HCT116 (cell line): ENCODE results near the gene TMEM169. TPM values are rescaled to one million over a fixed set of nuclear protein-coding genes. Genes with fewer than 3 reads are reported as not detected.

Experiments used
- ATAC-seq: fragments of 200-7000 bp; cut with Tn5 transposase; 2 replicates; pipeline ENCODE4 v1.9.1; 2020; ENCODE audit warnings: mild to moderate bottlenecking, moderate library complexity
- BruUV-seq: library from RNA; stranded (reverse); fragments of 400-500 nt; replicated peaks from 2 replicates; lab custom pipeline; 2021; lab: Mats Ljungman, UMichigan
- CTCF ChIA-PET: fragments of 300-600 bp; sonication (Branson Sonifier 250); formaldehyde crosslinking; loops from one replicate; lab custom pipeline; 2021; ENCODE audit warnings: antibody characterized with exemption; lab: Charles Lee
- POLR2A ChIA-PET: fragments of 300-600, 350-600 bp; sonication (Branson Sonifier 250); formaldehyde crosslinking; loops from one replicate; lab custom pipeline; 2021; ENCODE audit warnings: antibody characterized with exemption; lab: Charles Lee
- RAD21 ChIA-PET, 2 experiments: fragments of 300-600 bp; sonication (Branson Sonifier 250); formaldehyde crosslinking; loops; one replicate each; lab custom pipeline; 2023; ENCODE audit warnings: low total read pairs in 2 of 2; ENCODE audit not compliant: uncharacterized antibody in 2 of 2, unreplicated experiment in 2 of 2, low non-redundant PET in 1 of 2; lab: Charles Lee
- DNase-seq: peaks from one replicate; pipeline ENCODE4 v3.0.0-alpha.2; 2010; ENCODE audit warnings: low read depth, low spot score
- H2AFZ ChIP-seq: fragments of 200-600 bp; shearing (Covaris generic), sonication (generic); 2 replicates; pipeline ENCODE4 v1.6.1; 2017; ENCODE audit warnings: low read depth, mixed run types, mixed read lengths, antibody characterized with exemption, low read length; ENCODE audit not compliant: poor library complexity, severe bottlenecking
- H3K27ac ChIP-seq: 2 replicates; pipeline ENCODE4 v1.5.1; 2012; ENCODE audit warnings: low read depth, low read length
- H3K27me3 ChIP-seq: fragments of 200-600 bp; sonication (generic); 2 replicates; pipeline ENCODE4 v1.6.1; 2016; ENCODE audit warnings: mixed run types, low read length, mixed read lengths; ENCODE audit not compliant: insufficient read depth
- H3K36me3 ChIP-seq, 2 experiments: fragments of 200-500 bp in 1 of 2; fragments of 200-600 bp in 1 of 2; sonication (Bioruptor generic) in 1 of 2; sonication (generic) in 1 of 2; 2 replicates each; pipeline versions ENCODE4 v1.5.1 to v1.6.1; 2014 to 2016; ENCODE audit warnings: low read length in 2 of 2, inconsistent platforms in 1 of 2, mixed read lengths in 1 of 2, mixed run types in 1 of 2; ENCODE audit not compliant: insufficient read depth in 2 of 2, control insufficient read depth in 1 of 2
- H3K4me1 ChIP-seq, 2 experiments: fragments of 200-600 bp in 1 of 2; sonication (generic) in 1 of 2; 2 replicates each; pipeline versions ENCODE4 v1.5.1 to v1.6.1; 2012 to 2017; ENCODE audit warnings: low read length in 2 of 2, inconsistent platforms in 1 of 2, mild to moderate bottlenecking in 1 of 2, mixed read lengths in 1 of 2, mixed run types in 1 of 2, moderate library complexity in 1 of 2; ENCODE audit not compliant: insufficient read depth in 2 of 2, control insufficient read depth in 1 of 2
- H3K4me2 ChIP-seq: fragments of 200-600 bp; sonication (generic); 2 replicates; pipeline ENCODE4 v1.6.1; 2017; ENCODE audit warnings: mixed run types, low read length, mixed read lengths
- H3K4me3 ChIP-seq, 2 experiments: fragments of 200-600 bp in 1 of 2; sonication (generic) in 1 of 2; replicated peaks in 1 of 2; 2 replicates each; pipeline ENCODE4 v1.5.1; 2011 to 2016; ENCODE audit warnings: low read length in 2 of 2, control low read depth in 1 of 2, low read depth in 1 of 2, mild to moderate bottlenecking in 1 of 2, mixed read lengths in 1 of 2, mixed run types in 1 of 2
- H3K79me2 ChIP-seq: fragments of 200-600 bp; sonication (generic); 2 replicates; pipeline ENCODE4 v1.6.1; 2017; ENCODE audit warnings: mild to moderate bottlenecking, mixed run types, low read length, moderate library complexity, mixed read lengths; ENCODE audit not compliant: insufficient read depth
- H3K9ac ChIP-seq: fragments of 200-600 bp; sonication (generic); 2 replicates; pipeline ENCODE4 v1.6.1; 2016; ENCODE audit warnings: low read length, mixed read lengths
- H3K9me2 ChIP-seq: fragments of 200-600 bp; sonication (generic), shearing (Covaris generic); 2 replicates; pipeline ENCODE4 v1.6.1; 2017; ENCODE audit warnings: mixed run types, mild to moderate bottlenecking, moderate library complexity; ENCODE audit not compliant: insufficient read depth
- H3K9me3 ChIP-seq, 2 experiments: fragments of 200-500 bp in 1 of 2; fragments of 200-600 bp in 1 of 2; sonication (Bioruptor generic) in 1 of 2; sonication (generic) in 1 of 2; 2 replicates each; pipeline ENCODE4 v1.6.1; 2014 to 2017; ENCODE audit warnings: low read length in 2 of 2, mixed read lengths in 2 of 2, inconsistent platforms in 1 of 2, low read depth in 1 of 2, mild to moderate bottlenecking in 1 of 2, mixed run types in 1 of 2, moderate library complexity in 1 of 2; ENCODE audit not compliant: control insufficient read depth in 1 of 2, insufficient read depth in 1 of 2
- H4K20me1 ChIP-seq: fragments of 200-600 bp; sonication (generic), shearing (Covaris generic); 2 replicates; pipeline ENCODE4 v1.6.1; 2017; ENCODE audit warnings: mixed run types, mild to moderate bottlenecking, moderate library complexity; ENCODE audit not compliant: insufficient read depth
- ATF3 ChIP-seq: IDR thresholded peaks from 2 replicates; pipeline ENCODE4 v1.6.1; 2012
- CBX3 ChIP-seq: IDR thresholded peaks from 2 replicates; pipeline ENCODE4 v1.6.1; 2012; ENCODE audit warnings: low read depth
- CEBPB ChIP-seq: IDR thresholded peaks from 2 replicates; pipeline ENCODE4 v1.6.1; 2012; ENCODE audit warnings: low read depth
- EGR1 ChIP-seq: IDR thresholded peaks from 2 replicates; pipeline ENCODE4 v1.6.1; 2012; ENCODE audit warnings: low read depth
- ELF1 ChIP-seq: IDR thresholded peaks from 2 replicates; pipeline ENCODE4 v1.6.1; 2012; ENCODE audit warnings: low read depth, borderline replicate concordance
- EZH2 ChIP-seq: fragments of 200-600 bp; sonication (generic); IDR thresholded peaks from 2 replicates; pipeline ENCODE4 v1.6.1; 2017; ENCODE audit warnings: antibody characterized with exemption, mixed run types
- EZH2phosphoT487 ChIP-seq: fragments of 200-600 bp; IDR thresholded peaks from 2 replicates; pipeline ENCODE4 v1.6.1; 2018; ENCODE audit warnings: antibody characterized with exemption, borderline replicate concordance
- MAX ChIP-seq: IDR thresholded peaks from 2 replicates; pipeline ENCODE4 v1.6.1; 2012
- RAD21 ChIP-seq: IDR thresholded peaks from 2 replicates; pipeline ENCODE4 v1.6.1; 2012; ENCODE audit warnings: low read depth, mild to moderate bottlenecking
- REST ChIP-seq: IDR thresholded peaks from 2 replicates; pipeline ENCODE4 v1.6.1; 2012; ENCODE audit warnings: low read depth
- SIN3A ChIP-seq: IDR thresholded peaks from 2 replicates; pipeline ENCODE4 v1.6.1; 2012; ENCODE audit warnings: low read depth
- SP1 ChIP-seq: IDR thresholded peaks from 2 replicates; pipeline ENCODE4 v1.6.1; 2012; ENCODE audit warnings: low read depth
- SRF ChIP-seq: IDR thresholded peaks from 2 replicates; pipeline ENCODE4 v1.6.1; 2012; ENCODE audit warnings: low read depth
- TCF7L2 ChIP-seq: IDR thresholded peaks from 2 replicates; pipeline ENCODE4 v1.7.0; 2011; ENCODE audit warnings: borderline replicate concordance, inconsistent platforms; ENCODE audit not compliant: insufficient read depth, insufficient read length; ENCODE audit errors: extremely low read depth
- YY1 ChIP-seq: IDR thresholded peaks from 2 replicates; pipeline ENCODE4 v1.6.1; 2011; ENCODE audit warnings: low read length, low read depth, moderate library complexity, mild to moderate bottlenecking; ENCODE audit not compliant: insufficient replicate concordance; ENCODE audit errors: extremely low read depth
- ZFX ChIP-seq: fragments of 450-650 bp; IDR thresholded peaks from 2 replicates; pipeline ENCODE4 v1.6.1; 2017
- ZNF274 ChIP-seq: fragments of 200-500 bp; sonication (Bioruptor generic); IDR thresholded peaks from 2 replicates; pipeline ENCODE4 v1.6.1; 2014; ENCODE audit warnings: mild to moderate bottlenecking, low read depth, low read length, inconsistent platforms
- intact Hi-C: fragments of 100-400 bp; cut with micrococcal nuclease; formaldehyde crosslinking; loops from 2 replicates; pipeline ENCODE4 v1.10.0; 2022
- total RNA-seq: library from RNA; stranded (reverse); gene quantifications from one replicate; pipeline ENCODE4 v1.2.1, GENCODE V29; 2021; ENCODE audit not compliant: unreplicated experiment

The TMEM169 gene
- total RNA-seq, 1 experiment from 2014 or later, result 0.42 TPM

GRCh38 chr2:216083464-216084281 lies 2.0 kb downstream of the TMEM169 start:
- CTCF ChIA-PET, result interaction anchor here (1.6 kb wide), 1 partner anchor 25 kb away, joined by 4 read pairs; the partner anchor contains the start of gene XRCC5
- Histone ChIP-seq H3K27ac (no peak overlapping the region), H3K4me1 (peaks cover 4 to 13% of the 10 kb centered on the region in 2 experiments; a peak in 3 of 4 replicates), H3K4me2 (no peak overlapping the region), H3K27me3 (no peaks in the 10 kb centered on the region), H3K9ac (no peak overlapping the region), H3K79me2 (no peaks in the 10 kb centered on the region; the same call in 1 of the 2 replicates), H2AFZ (no peak overlapping the region), H3K4me3 (no peak overlapping the region), H3K9me2 (no peaks in the 10 kb centered on the region), H3K9me3 (no peaks in the 10 kb centered on the region), H3K36me3 (no peaks in the 10 kb centered on the region), H4K20me1 (no peaks in the 10 kb centered on the region)
- intact Hi-C loops, result no loop called here
- RAD21 ChIA-PET, result no interaction called here
- POLR2A ChIA-PET, result no interaction called here
- no TSS peak for BruUV-seq
- no peak for ATAC-seq
- no peak for TF ChIP-seq EGR1
- no peak for DNase-seq

- no peak overlapping the region for H3K4me2 ChIP-seq
- no peaks in the 10 kb centered on the region for H3K9me2 ChIP-seq
- no peaks in the 10 kb centered on the region; the same call in 1 of the 2 replicates for H3K79me2 ChIP-seq
- POLR2A ChIA-PET, result no interaction called here
- intact Hi-C loops, result no loop called here
- no peaks in the 10 kb centered on the region for H3K27me3 ChIP-seq
- H3K27ac ChIP-seq, result no peak overlapping the region
- TF ChIP-seq ZNF274 (no peak), REST (no peak), CEBPB (no peak), YY1 (no peak), MAX (no peak), ATF3 (no peak), SP1 (no peak), ELF1 (no peak), ZFX (no peak), TCF7L2 (no peak), EZH2 (no peak), RAD21 (no peak), SIN3A (no peak), EZH2phosphoT487 (no peak), EGR1 (no peak), CBX3 (no peak), SRF (no peak)
- TF ChIP-seq, all 23 proteins: peak for 0
- Histone ChIP-seq H3K4me3 (no peak overlapping the region), H4K20me1 (no peaks in the 10 kb centered on the region), H3K9me3 (no peaks in the 10 kb centered on the region), H3K4me1 (peaks cover 4 to 13% of the 10 kb centered on the region in 2 experiments; a peak in 3 of 4 replicates), H3K9ac (no peak overlapping the region), H2AFZ (no peak overlapping the region), H3K36me3 (no peaks in the 10 kb centered on the region)
- RAD21 ChIA-PET, result no interaction called here
- DNase-seq (no peak), ATAC-seq (no peak)
- no TSS peak for BruUV-seq
- CTCF ChIA-PET, result interaction anchor here (1.6 kb wide), 1 partner anchor 24 kb away, joined by 4 read pairs; the partner anchor contains the start of gene XRCC5
Observed at GRCh38 chr2:216084547-216084946, 2.8 kb downstream of the TMEM169 start.
